ENCODE data around the gene NCL.
A peak's percentile ranks its signal among the peaks of the same experiment; 100 is the strongest.

Gene NCL

DNA sequence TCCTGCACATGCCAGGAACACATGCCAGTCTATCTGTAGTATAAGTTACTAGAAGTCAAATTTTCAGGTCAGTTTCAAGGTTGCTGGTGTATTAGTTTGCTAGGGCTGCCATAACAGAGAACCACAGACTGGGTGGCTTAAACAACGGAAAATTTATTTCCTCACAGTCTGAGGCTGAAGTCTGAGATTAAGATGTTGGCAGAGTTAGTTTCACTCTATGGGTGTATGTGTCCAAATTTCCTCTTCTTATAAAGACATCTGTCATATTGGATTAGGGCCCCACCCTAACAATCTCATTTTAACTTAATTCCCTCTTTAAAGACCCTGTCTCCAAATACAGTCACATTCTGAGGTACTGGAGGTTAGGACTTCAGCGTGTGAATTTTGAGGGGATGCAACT lies 42.2 kb downstream of the NCL start:
- Histone ChIP-seq H3K27me3 (ENCODE audit: insufficient read depth, low read length, poor library complexity, severe bottlenecking) (no peaks in the 10 kb centered on the region), H3K36me3 (ENCODE audit: insufficient read depth, low read length) (no peaks in the 10 kb centered on the region), H3K9me2 (replicated peaks; ENCODE audit: low read depth, low read length) (no peaks in the 10 kb centered on the region), H3K79me2 (ENCODE audit: insufficient read depth, low read length) (no peaks in the 10 kb centered on the region), H2AFZ (ENCODE audit: low read length) (no peak overlapping the region), H3K9ac (ENCODE audit: low read depth, low read length, poor library complexity, severe bottlenecking) (no peak overlapping the region), H3K4me3 (ENCODE audit: low read length, poor library complexity, severe bottlenecking) (no peak overlapping the region), H3K4me2 (ENCODE audit: low read depth, low read length, poor library complexity, severe bottlenecking) (no peak overlapping the region), H4K20me1 (ENCODE audit: insufficient read depth, low read length, poor library complexity, severe bottlenecking) (no peaks in the 10 kb centered on the region), H3K9me3 (ENCODE audit: insufficient read depth, low read depth, low read length) (no peaks in the 10 kb centered on the region), H3K4me1 (ENCODE audit: insufficient read depth, low read length, poor library complexity, severe bottlenecking) (peaks cover 9% of the 10 kb centered on the region), H3F3A (ENCODE audit: low read depth) (no peaks in the 10 kb centered on the region)
- no peak for TF ChIP-seq EZH2phosphoT487 (IDR thresholded peaks at IDR 0.05; ENCODE audit: borderline replicate concordance)
- TF ChIP-seq, protein P1, sequence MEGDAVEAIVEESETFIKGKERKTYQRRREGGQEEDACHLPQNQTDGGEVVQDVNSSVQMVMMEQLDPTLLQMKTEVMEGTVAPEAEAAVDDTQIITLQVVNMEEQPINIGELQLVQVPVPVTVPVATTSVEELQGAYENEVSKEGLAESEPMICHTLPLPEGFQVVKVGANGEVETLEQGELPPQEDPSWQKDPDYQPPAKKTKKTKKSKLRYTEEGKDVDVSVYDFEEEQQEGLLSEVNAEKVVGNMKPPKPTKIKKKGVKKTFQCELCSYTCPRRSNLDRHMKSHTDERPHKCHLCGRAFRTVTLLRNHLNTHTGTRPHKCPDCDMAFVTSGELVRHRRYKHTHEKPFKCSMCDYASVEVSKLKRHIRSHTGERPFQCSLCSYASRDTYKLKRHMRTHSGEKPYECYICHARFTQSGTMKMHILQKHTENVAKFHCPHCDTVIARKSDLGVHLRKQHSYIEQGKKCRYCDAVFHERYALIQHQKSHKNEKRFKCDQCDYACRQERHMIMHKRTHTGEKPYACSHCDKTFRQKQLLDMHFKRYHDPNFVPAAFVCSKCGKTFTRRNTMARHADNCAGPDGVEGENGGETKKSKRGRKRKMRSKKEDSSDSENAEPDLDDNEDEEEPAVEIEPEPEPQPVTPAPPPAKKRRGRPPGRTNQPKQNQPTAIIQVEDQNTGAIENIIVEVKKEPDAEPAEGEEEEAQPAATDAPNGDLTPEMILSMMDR (conservative IDR thresholded peaks at IDR 0.05; ENCODE audit: low read length) = no peak

DNA sequence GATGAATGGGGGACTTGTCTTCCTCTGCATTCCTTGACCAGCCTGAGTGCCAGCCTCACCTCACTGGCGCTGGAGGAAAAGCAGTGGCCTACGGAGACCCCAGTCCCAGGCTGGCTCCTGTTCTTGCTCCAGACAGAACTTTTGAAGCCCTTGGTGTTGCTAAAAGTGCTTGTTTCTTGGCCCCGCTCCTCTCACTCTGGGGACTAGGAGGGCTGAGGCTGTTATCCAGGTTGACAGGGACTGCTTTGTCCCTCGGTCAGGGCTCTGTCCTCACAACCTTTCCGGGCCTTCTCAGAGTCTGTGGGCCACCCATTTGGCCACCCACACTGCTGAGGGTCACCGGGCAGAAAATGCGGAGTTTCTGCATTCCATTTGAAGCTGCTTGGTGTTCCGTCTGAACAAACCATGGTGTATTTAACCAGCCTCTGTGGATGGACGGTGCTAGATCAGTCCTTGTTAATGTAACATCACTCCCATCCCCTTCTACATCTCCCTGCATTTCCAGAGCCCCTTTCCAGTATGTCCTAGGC lies 43.2 kb downstream of the NCL start:
- TF ChIP-seq, protein P1 (conservative IDR thresholded peaks at IDR 0.05; ENCODE audit: low read length) = no peak
- Histone ChIP-seq H3K4me1 (ENCODE audit: insufficient read depth, low read length, poor library complexity, severe bottlenecking) (peaks cover 9% of the 10 kb centered on the region), H3K9me3 (ENCODE audit: insufficient read depth, low read depth, low read length) (no peaks in the 10 kb centered on the region), H3K27me3 (ENCODE audit: insufficient read depth, low read length, poor library complexity, severe bottlenecking) (no peaks in the 10 kb centered on the region), H3F3A (ENCODE audit: low read depth) (no peaks in the 10 kb centered on the region), H2AFZ (ENCODE audit: low read length) (0 out of 2 replicates have a peak overlapping the region, but pooled peaks have one; percentile 30), H3K4me2 (ENCODE audit: low read depth, low read length, poor library complexity, severe bottlenecking) (no peak overlapping the region), H3K9ac (ENCODE audit: low read depth, low read length, poor library complexity, severe bottlenecking) (no peak overlapping the region), H3K36me3 (ENCODE audit: insufficient read depth, low read length) (no peaks in the 10 kb centered on the region), H4K20me1 (ENCODE audit: insufficient read depth, low read length, poor library complexity, severe bottlenecking) (no peaks in the 10 kb centered on the region), H3K79me2 (ENCODE audit: insufficient read depth, low read length) (no peaks in the 10 kb centered on the region), H3K9me2 (replicated peaks; ENCODE audit: low read depth, low read length) (no peaks in the 10 kb centered on the region), H3K4me3 (ENCODE audit: low read length, poor library complexity, severe bottlenecking) (no peak overlapping the region)

DNA sequence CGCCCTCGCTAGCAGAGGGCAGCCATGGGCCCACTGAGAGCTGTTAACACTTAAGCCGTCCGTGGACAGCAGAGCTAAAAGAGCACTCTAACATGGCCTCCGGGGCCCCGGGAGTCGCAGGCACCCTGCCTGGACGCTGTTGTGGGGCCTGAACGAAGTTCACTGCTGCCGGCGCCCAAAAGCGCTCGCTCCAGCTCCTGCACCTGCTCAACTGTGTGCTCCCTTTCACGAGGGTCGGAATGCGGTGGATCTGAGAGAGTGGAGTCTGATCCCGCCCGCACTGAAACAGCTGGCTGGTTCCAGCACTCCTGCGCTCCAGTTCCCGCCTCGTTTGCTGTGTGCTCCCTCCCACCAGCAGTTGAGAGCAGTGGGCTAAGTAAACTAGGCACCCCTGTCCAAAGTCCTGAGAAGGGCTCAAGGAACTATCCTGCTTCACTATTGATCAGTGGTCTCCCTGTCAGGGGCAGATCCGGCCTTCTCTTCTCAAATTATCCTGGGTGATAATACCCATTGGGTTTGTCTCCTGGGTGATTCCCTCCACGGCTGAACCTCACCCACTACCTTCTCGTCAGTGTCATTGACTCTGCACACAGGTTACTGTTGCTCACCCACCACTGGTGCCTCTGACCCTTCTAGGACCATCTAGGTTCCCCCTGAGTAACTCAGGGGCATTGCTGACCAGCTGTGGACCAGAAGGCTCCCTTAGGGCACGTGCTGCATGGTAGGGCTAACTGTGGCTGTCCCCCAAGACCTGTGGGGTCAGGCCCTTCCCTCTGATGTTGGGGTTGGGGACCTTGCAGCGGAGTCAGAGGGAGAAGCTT lies 45.3 kb downstream of the NCL start:
- Histone ChIP-seq H3F3A (ENCODE audit: low read depth) (no peaks in the 10 kb centered on the region), H3K36me3 (ENCODE audit: insufficient read depth, low read length) (no peaks in the 10 kb centered on the region), H3K27me3 (ENCODE audit: insufficient read depth, low read length, poor library complexity, severe bottlenecking) (no peaks in the 10 kb centered on the region), H4K20me1 (ENCODE audit: insufficient read depth, low read length, poor library complexity, severe bottlenecking) (no peaks in the 10 kb centered on the region), H3K4me1 (ENCODE audit: insufficient read depth, low read length, poor library complexity, severe bottlenecking) (no peaks in the 10 kb centered on the region), H3K9me3 (ENCODE audit: insufficient read depth, low read depth, low read length) (no peaks in the 10 kb centered on the region), H3K9ac (ENCODE audit: low read depth, low read length, poor library complexity, severe bottlenecking) (no peak overlapping the region), H3K79me2 (ENCODE audit: insufficient read depth, low read length) (no peaks in the 10 kb centered on the region), H3K9me2 (replicated peaks; ENCODE audit: low read depth, low read length) (no peaks in the 10 kb centered on the region), H3K4me2 (ENCODE audit: low read depth, low read length, poor library complexity, severe bottlenecking) (no peak overlapping the region), H2AFZ (ENCODE audit: low read length) (no peak overlapping the region), H3K4me3 (ENCODE audit: low read length, poor library complexity, severe bottlenecking) (no peak overlapping the region)
- TF ChIP-seq EZH2phosphoT487 (IDR thresholded peaks at IDR 0.05; ENCODE audit: borderline replicate concordance) = no peak
- TF ChIP-seq, protein P1 (conservative IDR thresholded peaks at IDR 0.05; ENCODE audit: low read length) = no peak

Measured in Loucy (cell line).